Activated CD4-positive, alpha-beta T cell treated with anti-CD3 and anti-CD28 coated beads, Interleukin-2, amount 10 ng/mL, durations not matched to agents 7 days and 5 days (primary cell): ENCODE data around the gene TXNL1. TPM values are rescaled to one million over a fixed set of nuclear protein-coding genes. Genes with fewer than 3 reads are reported as not detected.

Experiments
- CTCF ChIA-PET: fragments of 350-600 bp; sonication (Branson Sonifier 250); formaldehyde crosslinking; loops from one replicate; lab custom pipeline; 2021; ENCODE audit warnings: antibody characterized with exemption; lab: Charles Lee
- POLR2A ChIA-PET: fragments of 350-600 bp; sonication (Branson Sonifier 250); formaldehyde crosslinking; loops from one replicate; lab custom pipeline; 2021; ENCODE audit warnings: antibody characterized with exemption; lab: Charles Lee
- DNase-seq: peaks from one replicate; pipeline ENCODE4 v3.0.0-alpha.2; 2020
- H3K27ac Mint-ChIP-seq: one replicate; pipeline ENCODE4 v1.8.0; 2021; ENCODE audit warnings: mild to moderate bottlenecking, moderate library complexity, mixed read lengths
- H3K27me3 Mint-ChIP-seq: one replicate; pipeline ENCODE4 v1.8.0; 2021; ENCODE audit warnings: mixed read lengths
- H3K36me3 Mint-ChIP-seq: one replicate; pipeline ENCODE4 v1.8.0; 2021; ENCODE audit warnings: low read depth, mixed read lengths
- H3K4me1 Mint-ChIP-seq: one replicate; pipeline ENCODE4 v1.8.0; 2021; ENCODE audit warnings: mixed read lengths
- H3K4me3 Mint-ChIP-seq: one replicate; pipeline ENCODE4 v1.8.0; 2021; ENCODE audit warnings: mild to moderate bottlenecking, moderate library complexity, mixed read lengths
- H3K9me3 Mint-ChIP-seq: one replicate; pipeline ENCODE4 v1.8.0; 2021; ENCODE audit warnings: mixed read lengths
- total RNA-seq, 2 experiments: library from RNA; stranded (reverse); gene quantifications; one replicate each; pipeline ENCODE4 v1.2.3, GENCODE V29; 2021

The TXNL1 gene
- total RNA-seq, 2 experiments from 2014 or later: 52.9 to 58.6 TPM

DNA sequence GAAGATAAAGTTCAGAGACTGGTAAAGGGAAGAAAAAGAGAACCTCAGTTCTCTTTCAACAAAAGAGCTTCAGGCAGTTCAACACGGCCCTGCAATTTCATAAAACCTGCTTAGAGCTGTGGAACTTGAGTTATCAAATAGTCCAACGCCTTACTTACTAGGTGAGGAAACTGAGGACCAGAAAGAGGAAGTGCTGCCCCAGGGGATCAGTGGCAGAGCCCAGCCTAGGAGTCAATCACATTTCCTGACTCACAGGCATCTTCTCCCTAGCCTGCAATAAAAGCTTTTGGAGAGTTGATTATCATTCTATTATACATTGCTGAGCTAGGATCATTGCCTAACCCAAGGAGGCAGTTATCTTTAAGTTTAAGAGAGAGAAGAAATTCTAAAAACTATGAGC, 77.4 kb downstream of the TXNL1 start:
- Mint-ChIP-seq H3K27me3 (no peaks in the 10 kb centered on the region), H3K4me3 (no peak overlapping the region), H3K9me3 (no peaks in the 10 kb centered on the region), H3K4me1 (no peaks in the 10 kb centered on the region), H3K27ac (no peak overlapping the region), H3K36me3 (no peaks in the 10 kb centered on the region)
- no peak for DNase-seq
- CTCF ChIA-PET: interaction anchor here (1.0 kb wide), 1 partner anchor 23 kb away, joined by 3 read pairs; no protein-coding TSS in a partner anchor
- POLR2A ChIA-PET: no interaction called here

DNA sequence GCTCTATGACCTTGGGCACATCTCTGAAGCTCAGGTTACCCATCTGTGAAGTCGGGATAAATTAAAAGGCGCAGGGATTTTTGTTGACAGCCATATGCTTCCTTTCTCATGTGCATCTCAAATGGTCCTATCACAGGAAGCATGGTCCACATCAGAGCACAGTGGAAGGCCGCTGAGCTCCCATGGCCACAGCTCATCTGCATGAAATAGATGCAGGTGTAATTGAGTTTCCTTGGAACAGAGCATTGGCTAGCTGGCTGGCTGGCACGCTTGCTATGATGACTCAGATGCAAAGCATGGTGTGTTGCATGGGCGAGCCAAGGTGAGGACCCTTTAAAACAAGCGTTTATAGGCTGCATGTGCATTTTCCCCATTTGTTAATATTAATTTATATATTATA, 79.3 kb downstream of the TXNL1 start:
- Mint-ChIP-seq H3K9me3 (no peaks in the 10 kb centered on the region), H3K36me3 (no peaks in the 10 kb centered on the region), H3K4me1 (no peaks in the 10 kb centered on the region), H3K27ac (no peak overlapping the region), H3K4me3 (no peak overlapping the region), H3K27me3 (no peaks in the 10 kb centered on the region)
- no peak for DNase-seq
- ChIA-PET CTCF (no interaction called here), POLR2A (no interaction called here)

DNA sequence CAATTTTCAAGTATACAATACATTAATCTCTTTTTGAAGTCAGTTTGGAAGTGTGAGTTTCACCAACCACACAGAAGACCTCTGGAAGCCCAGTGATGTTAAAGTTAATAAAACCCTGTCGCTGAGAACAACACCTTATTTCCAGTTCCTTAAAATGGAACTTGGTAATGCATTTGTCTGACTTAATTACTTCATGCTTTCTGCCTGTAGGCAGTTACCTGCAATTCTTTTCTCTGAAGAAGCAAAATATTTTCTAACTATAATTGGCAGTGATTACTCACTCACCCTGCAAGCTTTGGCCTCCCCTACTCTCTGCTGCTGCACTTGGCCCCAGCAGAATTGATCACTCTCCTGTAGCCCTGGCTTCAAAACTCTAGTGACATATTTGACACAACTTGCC, 81.5 kb downstream of the TXNL1 start:
- Mint-ChIP-seq H3K27ac (no peak overlapping the region), H3K4me3 (no peak overlapping the region)
- CTCF ChIA-PET: no interaction called here

DNA sequence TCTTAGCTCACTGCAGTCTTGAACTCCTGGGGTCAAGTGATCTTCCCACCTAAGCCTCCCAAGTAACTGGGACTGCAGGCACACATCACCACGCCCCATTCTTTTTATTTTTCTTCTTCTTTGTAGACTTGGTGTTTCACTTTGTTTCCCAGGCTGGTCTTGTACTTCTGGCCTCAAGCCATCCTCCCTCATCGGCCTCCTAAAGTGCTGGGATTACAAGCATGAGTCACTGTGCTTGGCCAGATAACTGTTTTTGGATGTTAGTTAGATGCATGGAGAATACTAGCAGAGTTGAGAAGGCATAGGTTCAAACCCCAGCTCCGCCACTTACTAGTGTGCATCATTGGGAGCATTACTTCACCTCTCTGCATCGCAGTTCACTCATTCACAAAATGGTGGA, 88.3 kb downstream of the TXNL1 start:
- POLR2A ChIA-PET: no interaction called here
- H3K27me3 Mint-ChIP-seq: no peaks in the 10 kb centered on the region
- H3K36me3 Mint-ChIP-seq: no peaks in the 10 kb centered on the region
- no peaks in the 10 kb centered on the region for H3K9me3 Mint-ChIP-seq
- no peak overlapping the region for H3K4me3 Mint-ChIP-seq
- no peaks in the 10 kb centered on the region for H3K4me1 Mint-ChIP-seq
- H3K27ac Mint-ChIP-seq: no peak overlapping the region
- CTCF ChIA-PET: no interaction called here
- DNase-seq: no peak

More for the DNA sequence above, 81.5 kb downstream of the TXNL1 start:
- Mint-ChIP-seq H3K4me1 (no peaks in the 10 kb centered on the region), H3K27me3 (no peaks in the 10 kb centered on the region), H3K36me3 (no peaks in the 10 kb centered on the region), H3K9me3 (no peaks in the 10 kb centered on the region)
- no peak for DNase-seq
- POLR2A ChIA-PET: no interaction called here

Other genes starting within 250 kb of the TXNL1 start
- gene WDR7, start 12.8 kb upstream of the TXNL1 start, total RNA-seq: 10 to 100 TPM; 41.5 to 44.3 TPM